Stimulated activated memory B cell treated with anti-CD40 and anti-IgM and Interleukin-4, amounts not matched to agents 10 μg/mL and 1 μg/mL and 100 μg/mL, for 72 hours (primary cell): ENCODE results near the gene MAN2A1.
A peak's percentile ranks its signal among the peaks of the same experiment; 100 is the strongest.

Experiments used
- ATAC-seq: fragments of 150-1000 bp; cut with Tn5 transposase; 2 replicates; pipeline ENCODE4 v1.10.0; 2021
- H3K27ac Mint-ChIP-seq: one replicate; pipeline ENCODE4 v1.8.0; 2022; ENCODE audit warnings: mild to moderate bottlenecking, mixed read lengths
- H3K27me3 Mint-ChIP-seq: one replicate; pipeline ENCODE4 v1.8.0; 2022; ENCODE audit warnings: mixed read lengths
- H3K36me3 Mint-ChIP-seq: one replicate; pipeline ENCODE4 v1.8.0; 2022; ENCODE audit warnings: mixed read lengths
- H3K4me1 Mint-ChIP-seq: one replicate; pipeline ENCODE4 v1.8.0; 2022; ENCODE audit warnings: mixed read lengths
- H3K4me3 Mint-ChIP-seq: one replicate; pipeline ENCODE4 v1.8.0; 2022; ENCODE audit warnings: mild to moderate bottlenecking, moderate library complexity, mixed read lengths
- H3K9me3 Mint-ChIP-seq: one replicate; pipeline ENCODE4 v1.8.0; 2022; ENCODE audit warnings: mixed read lengths

MAN2A1 gene

GRCh38 chr5:109668668-109669422, 20.9 kb upstream of the MAN2A1 start:
- Mint-ChIP-seq H3K9me3 (no peaks in the 10 kb centered on the region), H3K27ac (no peak overlapping the region), H3K27me3 (peaks cover 31% of the 10 kb centered on the region), H3K4me3 (no peak overlapping the region), H3K4me1 (no peaks in the 10 kb centered on the region), H3K36me3 (no peaks in the 10 kb centered on the region)
- peak; percentile 12 for ATAC-seq

- Mint-ChIP-seq H3K36me3 (no peaks in the 10 kb centered on the region), H3K27ac (no peak overlapping the region), H3K4me3 (no peak overlapping the region), H3K4me1 (no peaks in the 10 kb centered on the region), H3K27me3 (peaks cover 44% of the 10 kb centered on the region), H3K9me3 (no peaks in the 10 kb centered on the region)
- no peak for ATAC-seq
Observed at GRCh38 chr5:109669991-109670706, 19.6 kb upstream of the MAN2A1 start.

GRCh38 chr5:109671136-109671535, 18.6 kb upstream of the MAN2A1 start:
- ATAC-seq = no peak
- Mint-ChIP-seq H3K4me3 (no peak overlapping the region), H3K4me1 (no peaks in the 10 kb centered on the region), H3K27ac (no peak overlapping the region), H3K36me3 (no peaks in the 10 kb centered on the region), H3K27me3 (peaks cover 54% of the 10 kb centered on the region), H3K9me3 (no peaks in the 10 kb centered on the region)

- Mint-ChIP-seq H3K9me3 (no peaks in the 10 kb centered on the region), H3K27ac (no peak overlapping the region), H3K27me3 (peaks cover 54% of the 10 kb centered on the region), H3K4me1 (peaks cover 5% of the 10 kb centered on the region), H3K4me3 (no peak overlapping the region), H3K36me3 (no peaks in the 10 kb centered on the region)
- no peak for ATAC-seq
Observed at GRCh38 chr5:109674596-109674995, 15.1 kb upstream of the MAN2A1 start.

- peak; percentile 47 for ATAC-seq
- Mint-ChIP-seq H3K27ac (no peak overlapping the region), H3K4me3 (no peak overlapping the region), H3K9me3 (no peaks in the 10 kb centered on the region), H3K27me3 (peaks cover 54% of the 10 kb centered on the region), H3K4me1 (peaks cover 5% of the 10 kb centered on the region), H3K36me3 (no peaks in the 10 kb centered on the region)
Observed at GRCh38 chr5:109676920-109677319, 12.8 kb upstream of the MAN2A1 start.

GRCh38 chr5:109678447-109678846, 11.3 kb upstream of the MAN2A1 start:
- Mint-ChIP-seq H3K36me3 (no peaks in the 10 kb centered on the region), H3K27ac (no peak overlapping the region), H3K9me3 (no peaks in the 10 kb centered on the region), H3K4me3 (no peak overlapping the region), H3K27me3 (peaks cover 39% of the 10 kb centered on the region), H3K4me1 (peaks cover 5% of the 10 kb centered on the region)
- ATAC-seq = no peak

- Mint-ChIP-seq H3K36me3 (no peaks in the 10 kb centered on the region), H3K27me3 (peaks cover 6% of the 10 kb centered on the region), H3K9me3 (peaks cover 2% of the 10 kb centered on the region), H3K4me1 (peaks cover 3% of the 10 kb centered on the region), H3K4me3 (no peak overlapping the region), H3K27ac (no peak overlapping the region)
- no peak for ATAC-seq
Observed at GRCh38 chr5:109681763-109682162, 8.0 kb upstream of the MAN2A1 start.

GRCh38 chr5:109682383-109682782, 7.3 kb upstream of the MAN2A1 start:
- no peaks in the 10 kb centered on the region for H3K27me3 Mint-ChIP-seq
- no peak overlapping the region for H3K27ac Mint-ChIP-seq

GRCh38 chr5:109685916-109686315, 3.8 kb upstream of the MAN2A1 start:
- peaks cover 4% of the 10 kb centered on the region for H3K4me1 Mint-ChIP-seq
- no peak for ATAC-seq
- no peak overlapping the region for H3K4me3 Mint-ChIP-seq
- H3K27ac Mint-ChIP-seq = no peak overlapping the region
- no peaks in the 10 kb centered on the region for H3K27me3 Mint-ChIP-seq
- H3K9me3 Mint-ChIP-seq = peaks cover 2% of the 10 kb centered on the region
- no peaks in the 10 kb centered on the region for H3K36me3 Mint-ChIP-seq

More at GRCh38 chr5:109682383-109682782, 7.3 kb upstream of the MAN2A1 start:
- ATAC-seq = no peak
- H3K4me3 Mint-ChIP-seq = no peak overlapping the region
- no peaks in the 10 kb centered on the region for H3K36me3 Mint-ChIP-seq
- H3K4me1 Mint-ChIP-seq = no peaks in the 10 kb centered on the region
- H3K9me3 Mint-ChIP-seq = peaks cover 2% of the 10 kb centered on the region

GRCh38 chr5:109688630-109688969, 1.1 kb upstream of the MAN2A1 start:
- no peak for ATAC-seq
- H3K9me3 Mint-ChIP-seq = peaks cover 2% of the 10 kb centered on the region
- H3K4me3 Mint-ChIP-seq = peak overlapping the region; percentile 84
- H3K27ac Mint-ChIP-seq = peak overlapping the region; percentile 93
- H3K4me1 Mint-ChIP-seq = peaks cover 30% of the 10 kb centered on the region
- no peaks in the 10 kb centered on the region for H3K36me3 Mint-ChIP-seq
- H3K27me3 Mint-ChIP-seq = no peaks in the 10 kb centered on the region

- peak overlapping the region; percentile 84 for H3K4me3 Mint-ChIP-seq
- peak overlapping the region; percentile 93 for H3K27ac Mint-ChIP-seq
- ATAC-seq = peak; percentile 91
- H3K27me3 Mint-ChIP-seq = no peaks in the 10 kb centered on the region
- peaks cover 35% of the 10 kb centered on the region for H3K4me1 Mint-ChIP-seq
- H3K36me3 Mint-ChIP-seq = no peaks in the 10 kb centered on the region
- peaks cover 2% of the 10 kb centered on the region for H3K9me3 Mint-ChIP-seq
Observed at GRCh38 chr5:109688970-109689739, 572 bp upstream of the MAN2A1 start.

GRCh38 chr5:109690242-109690974, 681 bp downstream of the MAN2A1 start:
- peaks cover 48% of the 10 kb centered on the region for H3K4me1 Mint-ChIP-seq
- H3K36me3 Mint-ChIP-seq = peaks cover 4% of the 10 kb centered on the region
- peak overlapping the region; percentile 93 for H3K27ac Mint-ChIP-seq
- H3K4me3 Mint-ChIP-seq = peak overlapping the region; percentile 84
- no peaks in the 10 kb centered on the region for H3K27me3 Mint-ChIP-seq
- ATAC-seq = peak; percentile 3
- peaks cover 2% of the 10 kb centered on the region for H3K9me3 Mint-ChIP-seq

GRCh38 chr5:109690975-109691574, 1.3 kb downstream of the MAN2A1 start:
- peak; percentile 42 for ATAC-seq

GRCh38 chr5:109691996-109692395, 2.3 kb downstream of the MAN2A1 start:
- Mint-ChIP-seq H3K36me3 (peaks cover 4% of the 10 kb centered on the region), H3K9me3 (no peaks in the 10 kb centered on the region), H3K27ac (peak overlapping the region; percentile 93), H3K4me3 (peak overlapping the region; percentile 84), H3K4me1 (peaks cover 64% of the 10 kb centered on the region), H3K27me3 (no peaks in the 10 kb centered on the region)
- no peak for ATAC-seq

More at GRCh38 chr5:109690975-109691574, 1.3 kb downstream of the MAN2A1 start:
- peak overlapping the region; percentile 84 for H3K4me3 Mint-ChIP-seq
- H3K27me3 Mint-ChIP-seq = no peaks in the 10 kb centered on the region
- peaks cover 55% of the 10 kb centered on the region for H3K4me1 Mint-ChIP-seq
- H3K27ac Mint-ChIP-seq = peak overlapping the region; percentile 93
- H3K36me3 Mint-ChIP-seq = peaks cover 4% of the 10 kb centered on the region
- peaks cover under 1% of the 10 kb centered on the region for H3K9me3 Mint-ChIP-seq
